Endothelial cell (in vitro differentiated cells): ENCODE data around the gene DZIP1. TPM values are rescaled to one million over a fixed set of nuclear protein-coding genes. Genes with fewer than 3 reads are reported as not detected.

ENCODE experiments used
- DNase-seq: peaks from one replicate; pipeline ENCODE4 v3.0.0; 2021; ENCODE audit warnings: low spot score
- H3K27ac Mint-ChIP-seq: one replicate; pipeline ENCODE4 v1.8.0; 2021; ENCODE audit warnings: mixed read lengths, inconsistent platforms; ENCODE audit not compliant: unreplicated experiment
- H3K27me3 Mint-ChIP-seq: one replicate; pipeline ENCODE4 v1.8.0; 2021; ENCODE audit warnings: mild to moderate bottlenecking, moderate library complexity, mixed read lengths, inconsistent platforms; ENCODE audit not compliant: unreplicated experiment
- H3K36me3 Mint-ChIP-seq: one replicate; pipeline ENCODE4 v1.8.0; 2021; ENCODE audit warnings: mild to moderate bottlenecking, low read depth, mixed read lengths, inconsistent platforms; ENCODE audit not compliant: unreplicated experiment
- H3K4me1 Mint-ChIP-seq: one replicate; pipeline ENCODE4 v1.8.0; 2021; ENCODE audit warnings: mild to moderate bottlenecking, mixed read lengths, inconsistent platforms; ENCODE audit not compliant: unreplicated experiment
- H3K4me3 Mint-ChIP-seq: one replicate; pipeline ENCODE4 v1.8.0; 2021; ENCODE audit warnings: mild to moderate bottlenecking, mixed read lengths, inconsistent platforms; ENCODE audit not compliant: unreplicated experiment
- H3K9me3 Mint-ChIP-seq: one replicate; pipeline ENCODE4 v1.8.0; 2021; ENCODE audit warnings: mixed read lengths, inconsistent platforms; ENCODE audit not compliant: unreplicated experiment
- CTCF ChIP-seq: fragments of 200-600 bp; sonication (generic); IDR thresholded peaks from one replicate; pipeline ENCODE4 v1.5.0; 2021; ENCODE audit warnings: antibody characterized with exemption; ENCODE audit not compliant: unreplicated experiment
- total RNA-seq: library from RNA; stranded (reverse); fragmentation: NEBNext Ultra II Directional; extraction: Animal tissue kit (Norgen Biotek cat#: 25700); gene quantifications from one replicate; pipeline ENCODE4 v1.2.1, GENCODE V29; 2021; ENCODE audit not compliant: unreplicated experiment

The DZIP1 gene
- total RNA-seq, 1 donor from 2014 or later, result 39.7 TPM

GRCh38 chr13:95615539-95615938, 29.0 kb downstream of the DZIP1 start:
- H3K27ac Mint-ChIP-seq, result no peak overlapping the region
- H3K36me3 Mint-ChIP-seq, result peaks cover 25% of the 10 kb centered on the region
- peaks cover 2% of the 10 kb centered on the region for H3K4me1 Mint-ChIP-seq
- H3K27me3 Mint-ChIP-seq, result no peaks in the 10 kb centered on the region
- DNase-seq, result no peak
- H3K9me3 Mint-ChIP-seq, result no peaks in the 10 kb centered on the region
- no peak for TF ChIP-seq CTCF
- no peak overlapping the region for H3K4me3 Mint-ChIP-seq

DNA sequence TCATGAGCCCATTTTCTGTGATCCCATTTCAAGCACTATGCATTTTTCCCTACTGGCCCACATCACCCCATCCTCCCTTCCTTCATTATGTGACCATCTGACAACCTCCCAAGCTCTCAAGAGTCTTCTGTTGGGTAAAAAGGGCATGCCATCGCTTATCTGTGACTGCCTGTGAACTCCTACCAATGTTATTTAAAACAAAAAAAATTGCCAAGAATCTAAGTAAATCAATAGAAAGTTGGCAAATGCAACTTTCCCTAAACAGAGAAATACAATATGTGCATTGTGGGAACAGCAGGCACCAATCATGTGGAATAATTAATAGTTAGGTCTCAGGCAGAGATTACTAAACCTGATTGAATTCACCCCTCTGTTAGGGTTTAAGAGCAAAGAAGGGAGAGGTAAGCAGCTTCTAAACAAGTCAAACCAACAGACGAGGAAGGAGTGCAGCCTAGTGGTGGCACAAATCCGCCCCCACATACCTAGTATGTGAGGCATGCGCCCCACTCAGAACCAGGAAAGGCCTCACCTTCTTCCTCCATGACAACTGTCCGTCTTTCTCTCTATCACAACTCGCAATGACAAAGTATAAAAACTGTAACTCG, 29.8 kb downstream of the DZIP1 start:
- Mint-ChIP-seq H3K36me3 (peaks cover 29% of the 10 kb centered on the region), H3K9me3 (no peaks in the 10 kb centered on the region), H3K4me1 (peaks cover 2% of the 10 kb centered on the region), H3K27ac (no peak overlapping the region), H3K27me3 (no peaks in the 10 kb centered on the region), H3K4me3 (no peak overlapping the region)
- TF ChIP-seq CTCF, result no peak
- DNase-seq, result no peak

DNA sequence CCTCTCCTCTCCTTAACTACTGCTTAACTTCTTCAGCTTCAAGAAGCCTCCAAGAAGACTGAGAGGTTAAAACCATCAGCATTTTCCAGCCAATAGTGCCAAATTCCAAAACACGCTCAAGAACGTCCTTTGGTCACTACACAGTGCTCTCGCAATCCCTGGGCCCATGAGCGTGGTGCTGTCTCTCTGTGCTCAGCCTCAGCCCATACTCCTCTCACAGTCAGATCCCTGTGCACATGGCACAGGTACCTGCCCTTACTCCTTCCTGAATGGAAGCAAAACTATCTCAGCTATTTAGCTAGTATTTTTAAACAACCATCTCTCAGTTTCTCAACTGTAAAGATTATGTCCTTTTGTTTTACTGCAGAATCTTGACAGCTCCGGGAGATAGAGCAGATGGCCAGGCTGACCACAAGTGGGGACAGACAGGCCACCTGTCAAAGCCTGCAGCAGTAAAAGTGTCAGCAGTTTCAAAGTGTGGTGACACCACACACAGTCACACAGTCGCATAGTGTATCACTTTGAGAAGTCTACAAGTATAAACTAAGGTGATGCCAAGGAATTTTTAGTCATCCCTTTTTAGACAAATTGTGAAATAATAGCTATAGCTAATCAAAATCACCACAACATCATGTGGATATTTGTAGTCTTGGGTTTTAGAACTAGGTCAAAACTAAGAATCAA, 35.7 kb downstream of the DZIP1 start:
- Mint-ChIP-seq H3K9me3 (no peaks in the 10 kb centered on the region), H3K27me3 (no peaks in the 10 kb centered on the region), H3K27ac (no peak overlapping the region), H3K4me1 (peaks cover 2% of the 10 kb centered on the region), H3K4me3 (no peak overlapping the region), H3K36me3 (peaks cover 27% of the 10 kb centered on the region)
- DNase-seq, result no peak
- TF ChIP-seq CTCF, result no peak

- no peak for TF ChIP-seq CTCF
Measured at GRCh38 chr13:95607366-95607765, 37.1 kb downstream of the DZIP1 start.

DNA sequence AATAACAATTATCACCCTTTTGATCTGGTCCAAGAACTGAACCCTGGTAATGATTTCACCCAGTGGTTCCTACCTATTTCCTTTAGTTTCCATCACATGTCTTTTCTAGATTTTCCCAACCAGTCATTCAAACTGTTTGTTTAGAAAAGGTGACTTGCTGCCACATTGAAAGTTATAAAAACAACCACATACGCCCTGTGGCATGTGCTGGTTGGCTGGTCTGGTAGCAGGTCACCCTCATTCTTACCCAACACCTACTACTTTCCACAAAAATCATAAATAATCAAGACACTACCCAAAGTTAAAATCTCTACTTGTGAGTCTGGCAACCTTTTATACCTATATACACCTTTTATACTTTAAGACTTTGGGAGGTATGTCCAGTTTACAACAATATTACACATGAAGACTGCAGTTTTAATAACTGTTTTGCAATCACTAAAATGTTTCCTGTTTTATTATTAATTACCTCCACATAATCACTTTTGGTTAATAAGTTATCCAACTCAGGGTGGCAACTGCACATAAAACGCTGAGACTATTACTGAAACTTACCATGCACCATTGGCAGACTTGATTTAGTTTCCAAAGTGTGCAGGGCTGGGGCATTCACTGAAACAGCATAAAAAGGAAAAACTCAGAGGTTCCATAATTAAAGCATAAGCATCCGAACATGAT, 38.9 kb downstream of the DZIP1 start:
- Mint-ChIP-seq H3K27me3 (no peaks in the 10 kb centered on the region), H3K36me3 (peaks cover 29% of the 10 kb centered on the region), H3K27ac (no peak overlapping the region), H3K4me1 (peaks cover 15% of the 10 kb centered on the region), H3K9me3 (no peaks in the 10 kb centered on the region), H3K4me3 (no peak overlapping the region)
- TF ChIP-seq CTCF, result no peak
- no peak for DNase-seq

More at GRCh38 chr13:95607366-95607765, 37.1 kb downstream of the DZIP1 start:
- no peak overlapping the region for H3K27ac Mint-ChIP-seq
- H3K4me3 Mint-ChIP-seq, result no peak overlapping the region
- H3K36me3 Mint-ChIP-seq, result peaks cover 28% of the 10 kb centered on the region
- no peaks in the 10 kb centered on the region for H3K9me3 Mint-ChIP-seq
- H3K4me1 Mint-ChIP-seq, result peaks cover under 1% of the 10 kb centered on the region
- H3K27me3 Mint-ChIP-seq, result no peaks in the 10 kb centered on the region
- DNase-seq, result no peak
